ENCODE data around the gene VCX3B.

GRCh38 chrX:8484360-8484949 lies 19.8 kb downstream of the VCX3B start:
- TF ChIP-seq CTCF (IDR thresholded peaks at IDR 0.05) (no peak), POLR2A (IDR thresholded peaks at IDR 0.05) (no peak)

Measured in heart left ventricle (tissue), 13 donors.